Spleen (tissue), 7 donors: ENCODE results near the gene TRMT44.

Source experiments
- POLR2A ChIP-seq, 3 donors: fragments of 450-650 bp; IDR thresholded peaks; one replicate each; pipeline ENCODE4 v1.5.1; 2017; ENCODE audit warnings: antibody characterized with exemption in 3 of 3, mild to moderate bottlenecking in 1 of 3
- POLR2AphosphoS5 ChIP-seq, 3 donors: sonication (generic); formaldehyde crosslinking; IDR thresholded peaks; one replicate each; pipeline ENCODE4 v1.5.1; 2017; ENCODE audit warnings: antibody characterized with exemption in 3 of 3
- TF ChIP-seq, protein P1 (sequence below), 11 experiments: fragments of 200-600 bp in 7 of 11; fragments of 450-650 bp in 4 of 11; sonication (generic) in 4 of 11; IDR thresholded peaks in 8 of 11; conservative IDR thresholded peaks in 3 of 11; 1 replicate in 7 of 11; 2 replicates in 4 of 11; pipeline versions ENCODE4 v1.4.0 to v1.8.0; 2016 to 2021; ENCODE audit warnings: antibody characterized with exemption in 11 of 11, inconsistent platforms in 4 of 11, mild to moderate bottlenecking in 1 of 11
- donor health status: DM: no; HTN: no; CAD: no; lungs with moderate emphysema.
- donor health status: DM: no; HTN: no; CAD: no.
- donor health status: DM: no; HTN: no; CAD: no.

DNA sequence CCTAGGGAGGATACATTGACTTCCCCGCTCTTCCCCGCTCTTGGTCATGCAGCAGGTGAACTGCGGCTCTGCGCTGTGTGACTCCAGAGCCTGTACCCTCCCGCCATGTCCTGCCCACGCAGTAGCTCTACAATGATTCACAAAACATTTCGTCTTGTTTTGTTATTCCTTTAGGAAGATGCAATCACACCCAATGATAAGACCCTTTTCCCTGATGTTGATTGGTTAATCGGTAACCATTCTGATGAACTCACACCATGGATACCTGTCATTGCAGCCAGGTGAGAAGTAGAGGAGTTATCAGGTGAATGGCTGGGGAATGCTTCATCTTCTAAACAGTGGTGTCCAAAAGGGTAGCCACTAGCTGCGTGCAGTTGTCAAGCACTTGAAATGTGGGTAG is 23.2 kb downstream of the TRMT44 start:
- TF ChIP-seq, protein P1, sequence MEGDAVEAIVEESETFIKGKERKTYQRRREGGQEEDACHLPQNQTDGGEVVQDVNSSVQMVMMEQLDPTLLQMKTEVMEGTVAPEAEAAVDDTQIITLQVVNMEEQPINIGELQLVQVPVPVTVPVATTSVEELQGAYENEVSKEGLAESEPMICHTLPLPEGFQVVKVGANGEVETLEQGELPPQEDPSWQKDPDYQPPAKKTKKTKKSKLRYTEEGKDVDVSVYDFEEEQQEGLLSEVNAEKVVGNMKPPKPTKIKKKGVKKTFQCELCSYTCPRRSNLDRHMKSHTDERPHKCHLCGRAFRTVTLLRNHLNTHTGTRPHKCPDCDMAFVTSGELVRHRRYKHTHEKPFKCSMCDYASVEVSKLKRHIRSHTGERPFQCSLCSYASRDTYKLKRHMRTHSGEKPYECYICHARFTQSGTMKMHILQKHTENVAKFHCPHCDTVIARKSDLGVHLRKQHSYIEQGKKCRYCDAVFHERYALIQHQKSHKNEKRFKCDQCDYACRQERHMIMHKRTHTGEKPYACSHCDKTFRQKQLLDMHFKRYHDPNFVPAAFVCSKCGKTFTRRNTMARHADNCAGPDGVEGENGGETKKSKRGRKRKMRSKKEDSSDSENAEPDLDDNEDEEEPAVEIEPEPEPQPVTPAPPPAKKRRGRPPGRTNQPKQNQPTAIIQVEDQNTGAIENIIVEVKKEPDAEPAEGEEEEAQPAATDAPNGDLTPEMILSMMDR (IDR thresholded peaks at IDR 0.05 in 8 of 11, conservative IDR thresholded peaks at IDR 0.05 in 3 of 11): no peak
- TF ChIP-seq POLR2A (IDR thresholded peaks at IDR 0.05) (no peak), POLR2AphosphoS5 (IDR thresholded peaks at IDR 0.05) (no peak)
